HG02943 (cell line): Measurements from ENCODE around the gene HIBADH.
"Not testable (repeated sequence)": the region's sequence is repeated elsewhere in the genome, so short reads cannot be mapped to it uniquely, and the experiment has no call there.

Experiments used
- ATAC-seq: cut with Tn5 transposase; IDR thresholded peaks from one replicate; pipeline ENCODE4 v1.9.1; 2021; ENCODE audit warnings: mild to moderate bottlenecking, low read depth, moderate library complexity; ENCODE audit not compliant: unreplicated experiment

HIBADH gene

GRCh38 chr7:27639851-27640250 lies 22.8 kb downstream of the HIBADH start:
- no peak for ATAC-seq

GRCh38 chr7:27639048-27639447 lies 23.6 kb downstream of the HIBADH start:
- ATAC-seq, result not testable (repeated sequence)

- no peak for ATAC-seq
These were observed 26.2 kb downstream of the HIBADH start for GRCh38 chr7:27636326-27637006.

- no peak for ATAC-seq
These were observed 27.0 kb downstream of the HIBADH start for GRCh38 chr7:27635728-27636127.

- ATAC-seq, result no peak
These were observed 27.8 kb downstream of the HIBADH start for GRCh38 chr7:27634671-27635493.

GRCh38 chr7:27633062-27633461 lies 29.6 kb downstream of the HIBADH start:
- ATAC-seq, result no peak

- no peak for ATAC-seq
These were observed 31.3 kb downstream of the HIBADH start for GRCh38 chr7:27631391-27631790.

GRCh38 chr7:27627146-27627545 lies 35.5 kb downstream of the HIBADH start:
- no peak for ATAC-seq

GRCh38 chr7:27619492-27619891 lies 43.2 kb downstream of the HIBADH start:
- ATAC-seq, result no peak

- no peak for ATAC-seq
These were observed 44.9 kb downstream of the HIBADH start for GRCh38 chr7:27617651-27618381.

GRCh38 chr7:27616914-27617548 lies 45.7 kb downstream of the HIBADH start:
- no peak for ATAC-seq

- no peak for ATAC-seq
These were observed 46.5 kb downstream of the HIBADH start for GRCh38 chr7:27616186-27616491.

GRCh38 chr7:27615420-27616185 lies 47.1 kb downstream of the HIBADH start:
- ATAC-seq, result no peak

GRCh38 chr7:27614095-27614494 lies 48.6 kb downstream of the HIBADH start:
- no peak for ATAC-seq

- ATAC-seq, result no peak
These were observed 51.6 kb downstream of the HIBADH start for GRCh38 chr7:27611059-27611458.

GRCh38 chr7:27608776-27609495 lies 53.7 kb downstream of the HIBADH start:
- no peak for ATAC-seq

GRCh38 chr7:27607210-27607606 lies 55.5 kb downstream of the HIBADH start:
- ATAC-seq, result no peak

- no peak for ATAC-seq
These were observed 56.1 kb downstream of the HIBADH start for GRCh38 chr7:27606270-27607209.
